Measurements from ENCODE around the gene UBE2S.

UBE2S gene

GRCh38 chr19:55389386-55390317 lies 17.9 kb downstream of the UBE2S start:
- peaks cover 58% of the 10 kb centered on the region for H4K20me1 ChIP-seq (ENCODE audit: insufficient read depth, low read length, poor library complexity, severe bottlenecking)
- H3F3A ChIP-seq (ENCODE audit: low read depth), result no peaks in the 10 kb centered on the region
- H3K9me2 ChIP-seq (replicated peaks; ENCODE audit: low read depth, low read length), result no peaks in the 10 kb centered on the region
- TF ChIP-seq, protein P1, sequence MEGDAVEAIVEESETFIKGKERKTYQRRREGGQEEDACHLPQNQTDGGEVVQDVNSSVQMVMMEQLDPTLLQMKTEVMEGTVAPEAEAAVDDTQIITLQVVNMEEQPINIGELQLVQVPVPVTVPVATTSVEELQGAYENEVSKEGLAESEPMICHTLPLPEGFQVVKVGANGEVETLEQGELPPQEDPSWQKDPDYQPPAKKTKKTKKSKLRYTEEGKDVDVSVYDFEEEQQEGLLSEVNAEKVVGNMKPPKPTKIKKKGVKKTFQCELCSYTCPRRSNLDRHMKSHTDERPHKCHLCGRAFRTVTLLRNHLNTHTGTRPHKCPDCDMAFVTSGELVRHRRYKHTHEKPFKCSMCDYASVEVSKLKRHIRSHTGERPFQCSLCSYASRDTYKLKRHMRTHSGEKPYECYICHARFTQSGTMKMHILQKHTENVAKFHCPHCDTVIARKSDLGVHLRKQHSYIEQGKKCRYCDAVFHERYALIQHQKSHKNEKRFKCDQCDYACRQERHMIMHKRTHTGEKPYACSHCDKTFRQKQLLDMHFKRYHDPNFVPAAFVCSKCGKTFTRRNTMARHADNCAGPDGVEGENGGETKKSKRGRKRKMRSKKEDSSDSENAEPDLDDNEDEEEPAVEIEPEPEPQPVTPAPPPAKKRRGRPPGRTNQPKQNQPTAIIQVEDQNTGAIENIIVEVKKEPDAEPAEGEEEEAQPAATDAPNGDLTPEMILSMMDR (conservative IDR thresholded peaks at IDR 0.05; ENCODE audit: low read length), result no peak
- no peak for TF ChIP-seq EZH2phosphoT487 (IDR thresholded peaks at IDR 0.05; ENCODE audit: borderline replicate concordance)
- H3K27me3 ChIP-seq (ENCODE audit: insufficient read depth, low read length, poor library complexity, severe bottlenecking), result no peaks in the 10 kb centered on the region
- H3K4me1 ChIP-seq (ENCODE audit: insufficient read depth, low read length, poor library complexity, severe bottlenecking), result peaks cover 34% of the 10 kb centered on the region
- H3K36me3 ChIP-seq (ENCODE audit: insufficient read depth, low read length), result peaks cover 23% of the 10 kb centered on the region; the same call in 1 of the 2 replicates
- H2AFZ ChIP-seq (ENCODE audit: low read length), result no peak overlapping the region
- H3K79me2 ChIP-seq (ENCODE audit: insufficient read depth, low read length), result peaks cover 47% of the 10 kb centered on the region
- no peaks in the 10 kb centered on the region for H3K9me3 ChIP-seq (ENCODE audit: insufficient read depth, low read depth, low read length)
- peak overlapping the region; percentile 100 for H3K4me3 ChIP-seq (ENCODE audit: low read length, poor library complexity, severe bottlenecking)
- H3K9ac ChIP-seq (ENCODE audit: low read depth, low read length, poor library complexity, severe bottlenecking), result no peak overlapping the region
- H3K4me2 ChIP-seq (ENCODE audit: low read depth, low read length, poor library complexity, severe bottlenecking), result peak overlapping the region; percentile 100

DNA sequence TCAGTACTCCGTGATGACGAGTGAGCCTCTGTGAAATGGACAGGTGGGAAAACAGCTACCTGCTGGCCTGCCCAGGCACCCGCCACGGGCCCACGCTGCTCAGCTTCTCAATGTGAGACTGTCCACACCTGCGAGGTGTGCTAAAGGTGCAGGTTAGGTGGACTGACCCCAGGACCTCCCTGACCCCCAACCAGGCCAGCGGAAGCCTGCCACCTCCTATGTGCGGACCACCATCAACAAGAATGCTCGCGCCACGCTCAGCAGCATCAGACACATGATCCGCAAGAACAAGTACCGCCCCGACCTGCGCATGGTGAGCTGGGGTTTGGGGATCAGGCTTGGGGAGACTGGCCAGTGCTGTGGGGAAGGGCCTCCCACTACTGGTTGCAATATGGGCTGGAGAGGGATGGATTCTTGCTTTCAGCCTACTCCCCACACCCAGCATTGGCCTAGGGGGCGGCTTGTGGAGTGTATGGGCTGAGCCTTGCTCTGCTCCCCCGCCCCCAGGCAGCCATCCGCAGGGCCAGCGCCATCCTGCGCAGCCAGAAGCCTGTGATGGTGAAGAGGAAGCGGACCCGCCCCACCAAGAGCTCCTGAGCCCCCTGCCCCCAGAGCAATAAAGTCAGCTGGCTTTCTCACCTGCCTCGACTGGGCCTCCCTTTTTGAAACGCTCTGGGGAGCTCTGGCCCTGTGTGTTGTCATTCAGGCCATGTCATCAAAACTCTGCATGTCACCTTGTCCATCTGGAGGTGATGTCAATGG lies 19.7 kb downstream of the UBE2S start:
- H3F3A ChIP-seq (ENCODE audit: low read depth), result no peaks in the 10 kb centered on the region

DNA sequence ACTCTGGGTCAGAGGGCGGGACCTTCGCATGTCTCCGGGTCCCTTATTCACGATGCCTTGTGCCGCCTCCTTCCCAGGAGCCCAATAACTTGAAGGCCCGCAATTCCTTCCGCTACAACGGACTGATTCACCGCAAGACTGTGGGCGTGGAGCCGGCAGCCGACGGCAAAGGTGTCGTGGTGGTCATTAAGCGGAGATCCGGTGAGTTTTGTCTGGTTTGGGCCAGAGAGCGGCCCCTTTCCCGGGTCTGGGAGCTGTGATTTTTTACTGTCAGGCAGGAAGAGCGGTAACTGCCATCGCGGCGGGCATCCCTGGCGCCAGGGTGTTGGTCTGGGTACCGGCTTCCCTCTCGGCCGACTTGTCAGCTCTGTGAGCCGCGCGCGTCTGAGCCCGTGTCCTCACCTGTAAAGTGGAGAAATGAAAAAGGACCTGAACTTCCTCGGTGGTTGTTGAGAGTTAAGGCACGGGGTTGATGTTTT lies 21.1 kb downstream of the UBE2S start:
- Histone ChIP-seq H3K36me3 (ENCODE audit: insufficient read depth, low read length) (peaks cover 23% of the 10 kb centered on the region; the same call in 1 of the 2 replicates), H4K20me1 (ENCODE audit: insufficient read depth, low read length, poor library complexity, severe bottlenecking) (peaks cover 57% of the 10 kb centered on the region), H3F3A (ENCODE audit: low read depth) (no peaks in the 10 kb centered on the region), H3K4me2 (ENCODE audit: low read depth, low read length, poor library complexity, severe bottlenecking) (peak overlapping the region; percentile 100), H3K4me3 (ENCODE audit: low read length, poor library complexity, severe bottlenecking) (peak overlapping the region; percentile 100), H3K4me1 (ENCODE audit: insufficient read depth, low read length, poor library complexity, severe bottlenecking) (peaks cover 49% of the 10 kb centered on the region), H3K9me3 (ENCODE audit: insufficient read depth, low read depth, low read length) (no peaks in the 10 kb centered on the region), H3K9ac (ENCODE audit: low read depth, low read length, poor library complexity, severe bottlenecking) (peak overlapping the region; percentile 99), H3K9me2 (replicated peaks; ENCODE audit: low read depth, low read length) (no peaks in the 10 kb centered on the region), H2AFZ (ENCODE audit: low read length) (no peak overlapping the region), H3K27me3 (ENCODE audit: insufficient read depth, low read length, poor library complexity, severe bottlenecking) (no peaks in the 10 kb centered on the region), H3K79me2 (ENCODE audit: insufficient read depth, low read length) (peaks cover 60% of the 10 kb centered on the region)
- TF ChIP-seq, protein P1 (conservative IDR thresholded peaks at IDR 0.05; ENCODE audit: low read length), result no peak
- TF ChIP-seq EZH2phosphoT487 (IDR thresholded peaks at IDR 0.05; ENCODE audit: borderline replicate concordance), result no peak

More for the DNA sequence above, 19.7 kb downstream of the UBE2S start:
- peaks cover 45% of the 10 kb centered on the region for H3K4me1 ChIP-seq (ENCODE audit: insufficient read depth, low read length, poor library complexity, severe bottlenecking)
- TF ChIP-seq EZH2phosphoT487 (IDR thresholded peaks at IDR 0.05; ENCODE audit: borderline replicate concordance), result no peak
- TF ChIP-seq, protein P1 (conservative IDR thresholded peaks at IDR 0.05; ENCODE audit: low read length), result no peak
- H3K79me2 ChIP-seq (ENCODE audit: insufficient read depth, low read length), result peaks cover 52% of the 10 kb centered on the region
- H3K9me3 ChIP-seq (ENCODE audit: insufficient read depth, low read depth, low read length), result no peaks in the 10 kb centered on the region
- peaks cover 23% of the 10 kb centered on the region; the same call in 1 of the 2 replicates for H3K36me3 ChIP-seq (ENCODE audit: insufficient read depth, low read length)
- peaks cover 58% of the 10 kb centered on the region for H4K20me1 ChIP-seq (ENCODE audit: insufficient read depth, low read length, poor library complexity, severe bottlenecking)
- no peaks in the 10 kb centered on the region for H3K9me2 ChIP-seq (replicated peaks; ENCODE audit: low read depth, low read length)
- H3K4me3 ChIP-seq (ENCODE audit: low read length, poor library complexity, severe bottlenecking), result peak overlapping the region; percentile 100
- H2AFZ ChIP-seq (ENCODE audit: low read length), result no peak overlapping the region
- H3K9ac ChIP-seq (ENCODE audit: low read depth, low read length, poor library complexity, severe bottlenecking), result peak overlapping the region; percentile 99
- no peaks in the 10 kb centered on the region for H3K27me3 ChIP-seq (ENCODE audit: insufficient read depth, low read length, poor library complexity, severe bottlenecking)
- H3K4me2 ChIP-seq (ENCODE audit: low read depth, low read length, poor library complexity, severe bottlenecking), result peak overlapping the region; percentile 100
